ENCODE results near the gene CLNK.

The CLNK gene

GRCh38 chr4:10554694-10555093 lies 129.9 kb downstream of the CLNK start:
- Mint-ChIP-seq H3K36me3 (no peaks in the 10 kb centered on the region), H3K27me3 (peaks cover 15% of the 10 kb centered on the region), H3K9me3 (no peaks in the 10 kb centered on the region), H3K4me1 (peaks cover 6% of the 10 kb centered on the region), H3K27ac (no peak overlapping the region), H3K4me3 (no peak overlapping the region)

DNA sequence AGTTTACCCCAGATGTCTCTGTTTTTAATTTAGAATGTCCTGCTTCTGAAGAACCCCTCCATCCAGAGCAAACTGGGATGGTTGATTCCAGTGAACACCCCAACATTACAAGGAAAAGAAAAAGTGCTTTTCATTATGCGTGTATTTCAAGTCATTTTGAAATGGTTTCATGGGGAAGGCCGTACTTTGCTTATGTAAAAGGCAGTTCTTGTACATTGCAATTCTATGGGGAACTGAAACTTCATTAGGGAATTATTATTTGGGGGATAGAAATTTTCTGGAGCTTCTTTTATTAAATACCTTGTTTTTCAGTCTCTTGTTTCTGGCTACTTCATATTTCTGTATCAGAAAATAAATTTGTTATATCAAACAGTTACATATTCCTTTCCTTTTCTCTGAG lies 130.4 kb downstream of the CLNK start:
- Mint-ChIP-seq H3K27me3 (peaks cover 15% of the 10 kb centered on the region), H3K36me3 (no peaks in the 10 kb centered on the region), H3K4me3 (no peak overlapping the region), H3K4me1 (peaks cover 6% of the 10 kb centered on the region), H3K27ac (no peak overlapping the region), H3K9me3 (no peaks in the 10 kb centered on the region)

- no peak overlapping the region for H3K4me3 Mint-ChIP-seq
- no peaks in the 10 kb centered on the region for H3K36me3 Mint-ChIP-seq
- no peak overlapping the region for H3K27ac Mint-ChIP-seq
- no peaks in the 10 kb centered on the region for H3K9me3 Mint-ChIP-seq
- H3K4me1 Mint-ChIP-seq: peaks cover 6% of the 10 kb centered on the region
- peaks cover 11% of the 10 kb centered on the region for H3K27me3 Mint-ChIP-seq
Measured at GRCh38 chr4:10552591-10553280, 131.8 kb downstream of the CLNK start.

- Mint-ChIP-seq H3K27me3 (no peaks in the 10 kb centered on the region), H3K4me3 (no peak overlapping the region), H3K36me3 (no peaks in the 10 kb centered on the region), H3K4me1 (no peaks in the 10 kb centered on the region), H3K9me3 (no peaks in the 10 kb centered on the region), H3K27ac (no peak overlapping the region)
Measured at GRCh38 chr4:10535912-10536311, 148.7 kb downstream of the CLNK start.

DNA sequence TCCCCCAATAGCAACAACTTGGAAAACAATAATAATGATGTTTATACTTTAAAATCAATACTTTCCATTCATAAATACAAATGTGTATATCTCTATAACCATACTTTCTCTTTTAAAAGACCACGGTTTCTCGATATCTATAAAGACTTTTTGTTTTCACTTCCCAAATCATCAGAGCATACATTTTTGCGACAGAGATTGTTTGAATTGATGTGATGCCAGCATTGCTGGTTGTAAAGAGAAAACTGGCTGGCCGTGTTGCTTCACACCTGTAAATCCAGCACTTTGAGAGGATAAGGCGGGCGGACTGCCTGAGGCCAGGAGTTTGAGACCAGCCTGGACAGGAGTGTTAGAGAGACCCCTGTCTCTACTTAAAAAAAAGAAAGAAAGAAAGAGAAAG lies 149.7 kb downstream of the CLNK start:
- Mint-ChIP-seq H3K27me3 (no peaks in the 10 kb centered on the region), H3K9me3 (no peaks in the 10 kb centered on the region), H3K27ac (no peak overlapping the region), H3K36me3 (no peaks in the 10 kb centered on the region), H3K4me3 (no peak overlapping the region), H3K4me1 (no peaks in the 10 kb centered on the region)

GRCh38 chr4:10532155-10532554 lies 152.4 kb downstream of the CLNK start:
- Mint-ChIP-seq H3K36me3 (no peaks in the 10 kb centered on the region), H3K4me3 (no peak overlapping the region), H3K27ac (no peak overlapping the region), H3K9me3 (no peaks in the 10 kb centered on the region), H3K4me1 (no peaks in the 10 kb centered on the region), H3K27me3 (no peaks in the 10 kb centered on the region)

DNA sequence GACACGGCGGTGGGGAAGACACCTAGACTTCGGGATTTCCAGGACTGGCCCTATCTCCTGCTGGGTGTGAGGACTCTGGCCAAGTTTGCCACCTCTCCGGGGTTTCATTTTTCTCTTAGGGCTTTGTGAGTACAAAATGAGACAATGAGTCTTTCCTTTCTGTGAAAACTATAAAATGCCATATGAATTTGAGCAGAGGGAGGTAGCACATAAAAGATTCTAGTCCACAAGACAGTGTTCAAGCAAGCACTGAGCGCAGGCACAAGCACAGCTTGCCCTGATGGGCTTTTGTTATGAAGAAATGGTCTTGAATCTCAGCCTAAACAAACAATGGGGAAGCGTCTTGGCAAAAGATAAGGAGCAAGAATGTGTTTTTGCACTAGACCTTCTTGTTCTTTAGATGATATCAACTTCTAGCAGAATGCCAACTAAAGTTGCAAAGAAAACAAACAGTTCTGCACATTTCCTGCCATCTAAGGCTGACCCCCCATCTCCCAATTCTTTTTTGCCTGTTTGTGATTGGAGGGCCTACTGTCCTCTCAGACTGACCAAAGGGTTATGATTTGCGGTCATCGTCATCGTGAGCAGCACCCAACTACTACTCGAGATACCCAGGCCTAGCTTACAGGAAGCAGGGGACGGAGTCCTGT lies 154.3 kb downstream of the CLNK start:
- Mint-ChIP-seq H3K36me3 (no peaks in the 10 kb centered on the region), H3K27me3 (no peaks in the 10 kb centered on the region), H3K27ac (no peak overlapping the region), H3K4me3 (no peak overlapping the region), H3K4me1 (no peaks in the 10 kb centered on the region), H3K9me3 (no peaks in the 10 kb centered on the region)

- no peaks in the 10 kb centered on the region for H3K9me3 Mint-ChIP-seq
- H3K27me3 Mint-ChIP-seq: no peaks in the 10 kb centered on the region
- no peaks in the 10 kb centered on the region for H3K4me1 Mint-ChIP-seq
- H3K27ac Mint-ChIP-seq: no peak overlapping the region
- no peaks in the 10 kb centered on the region for H3K36me3 Mint-ChIP-seq
- no peak overlapping the region for H3K4me3 Mint-ChIP-seq
Measured at GRCh38 chr4:10529291-10530136, 155.1 kb downstream of the CLNK start.

GRCh38 chr4:10527438-10527837 lies 157.1 kb downstream of the CLNK start:
- no peaks in the 10 kb centered on the region for H3K9me3 Mint-ChIP-seq
- H3K27me3 Mint-ChIP-seq: no peaks in the 10 kb centered on the region
- H3K4me1 Mint-ChIP-seq: no peaks in the 10 kb centered on the region
- no peak overlapping the region for H3K4me3 Mint-ChIP-seq
- H3K27ac Mint-ChIP-seq: no peak overlapping the region
- H3K36me3 Mint-ChIP-seq: no peaks in the 10 kb centered on the region

GRCh38 chr4:10526429-10527222 lies 157.9 kb downstream of the CLNK start:
- Mint-ChIP-seq H3K27me3 (no peaks in the 10 kb centered on the region), H3K4me3 (no peak overlapping the region), H3K9me3 (no peaks in the 10 kb centered on the region), H3K36me3 (no peaks in the 10 kb centered on the region), H3K4me1 (no peaks in the 10 kb centered on the region), H3K27ac (no peak overlapping the region)

DNA sequence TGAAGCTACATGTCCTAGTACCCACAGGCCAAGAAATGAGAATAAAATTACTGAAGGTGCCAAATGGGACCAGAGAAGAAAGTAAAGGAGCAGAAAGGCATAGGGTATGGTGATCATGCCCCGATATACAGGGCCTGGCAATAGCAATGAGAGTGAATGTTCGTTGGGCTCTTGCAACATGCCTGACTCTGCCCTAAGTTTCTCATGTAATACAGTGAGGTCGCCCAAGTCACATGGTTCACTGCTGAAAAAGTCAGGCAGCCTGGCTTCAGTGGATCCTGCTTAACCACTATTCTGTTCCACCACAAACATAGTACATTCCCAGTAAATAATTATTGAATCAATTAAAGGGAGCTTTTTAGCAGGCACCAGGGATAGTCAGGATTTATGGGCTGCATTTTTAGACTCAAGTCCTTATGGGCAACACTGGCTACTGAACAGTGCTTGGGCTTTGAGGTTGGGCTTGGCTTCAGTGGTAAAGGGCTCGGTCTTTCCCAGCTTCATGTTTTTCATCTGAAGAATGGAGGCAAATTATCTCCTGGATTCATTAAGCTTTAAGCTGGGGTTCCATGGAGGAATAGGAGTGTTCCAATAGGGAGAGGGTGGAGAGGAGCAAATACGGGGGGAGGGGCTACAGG lies 160.3 kb downstream of the CLNK start:
- H3K9me3 Mint-ChIP-seq: no peaks in the 10 kb centered on the region
- H3K4me1 Mint-ChIP-seq: no peaks in the 10 kb centered on the region
- no peak overlapping the region for H3K4me3 Mint-ChIP-seq
- no peak overlapping the region for H3K27ac Mint-ChIP-seq
- H3K27me3 Mint-ChIP-seq: no peaks in the 10 kb centered on the region
- no peaks in the 10 kb centered on the region for H3K36me3 Mint-ChIP-seq

- Mint-ChIP-seq H3K4me1 (no peaks in the 10 kb centered on the region), H3K9me3 (no peaks in the 10 kb centered on the region), H3K36me3 (no peaks in the 10 kb centered on the region), H3K27ac (no peak overlapping the region), H3K27me3 (no peaks in the 10 kb centered on the region), H3K4me3 (no peak overlapping the region)
Measured at GRCh38 chr4:10521424-10521823, 163.1 kb downstream of the CLNK start.

GRCh38 chr4:10509733-10510132 lies 174.8 kb downstream of the CLNK start:
- Mint-ChIP-seq H3K27me3 (no peaks in the 10 kb centered on the region), H3K9me3 (peaks cover 4% of the 10 kb centered on the region), H3K4me1 (no peaks in the 10 kb centered on the region), H3K27ac (no peak overlapping the region), H3K4me3 (no peak overlapping the region), H3K36me3 (no peaks in the 10 kb centered on the region)

DNA sequence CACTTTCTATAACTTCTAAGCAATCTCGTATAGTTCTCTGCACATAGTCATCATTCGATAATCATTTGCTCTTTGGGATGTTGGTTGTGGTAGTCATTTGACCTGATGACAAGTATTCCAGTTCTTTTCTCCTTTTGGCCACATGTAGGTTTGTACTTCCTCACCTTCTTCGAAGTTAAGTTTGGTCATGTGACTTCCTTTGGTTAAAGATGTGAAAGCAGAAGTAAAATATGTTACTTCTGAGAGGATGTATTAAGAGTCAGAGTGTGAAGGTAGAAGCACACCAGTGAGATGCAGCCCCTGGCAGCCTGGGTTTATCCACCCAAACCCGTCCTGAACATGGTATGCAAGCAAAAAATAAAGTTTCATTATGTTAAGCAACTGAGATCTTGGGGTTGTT lies 178.5 kb downstream of the CLNK start:
- H3K27me3 Mint-ChIP-seq: no peaks in the 10 kb centered on the region
- no peak overlapping the region for H3K27ac Mint-ChIP-seq
- no peak overlapping the region for H3K4me3 Mint-ChIP-seq
- peaks cover 4% of the 10 kb centered on the region for H3K9me3 Mint-ChIP-seq
- no peaks in the 10 kb centered on the region for H3K36me3 Mint-ChIP-seq
- no peaks in the 10 kb centered on the region for H3K4me1 Mint-ChIP-seq

GRCh38 chr4:10504570-10505179 lies 179.9 kb downstream of the CLNK start:
- H3K4me1 Mint-ChIP-seq: no peaks in the 10 kb centered on the region
- no peak overlapping the region for H3K4me3 Mint-ChIP-seq
- H3K27me3 Mint-ChIP-seq: no peaks in the 10 kb centered on the region
- peaks cover 4% of the 10 kb centered on the region for H3K9me3 Mint-ChIP-seq
- H3K27ac Mint-ChIP-seq: no peak overlapping the region
- no peaks in the 10 kb centered on the region for H3K36me3 Mint-ChIP-seq

All from activated naive CD4-positive, alpha-beta T cell treated with anti-CD3 and anti-CD28 coated beads, Interleukin-2, amount 50 U/mL, for 24 hours (primary cell).